ENCODE results near the gene LARP1B.

- TF ChIP-seq CTCF (conservative IDR thresholded peaks at IDR 0.05 in 1 of 2, IDR thresholded peaks at IDR 0.05 in 1 of 2; ENCODE audit: low read depth in 1 of 2, low read length in 2 of 2) (no peak), EZH2 (IDR thresholded peaks at IDR 0.05; ENCODE audit: low read length, missing control alignments) (no peak)
These were observed 84.6 kb downstream of the LARP1B start for GRCh38 chr4:128145727-128146126.

Data from fibroblast of lung (primary cell).